HEK293T (cell line): ENCODE data around the gene SLFN13.

Experiments used
- ARNT ChIP-seq: fragments of 450-650 bp; IDR thresholded peaks from 2 replicates; pipeline ENCODE4 v1.6.1; 2017; ENCODE audit warnings: mild to moderate bottlenecking
- BHLHE40 ChIP-seq: fragments of 450-650 bp; IDR thresholded peaks from 2 replicates; pipeline ENCODE4 v1.6.1; 2016; ENCODE audit warnings: mild to moderate bottlenecking, moderate library complexity, borderline replicate concordance
- ELF4 ChIP-seq: fragments of 450-650 bp; IDR thresholded peaks from 2 replicates; pipeline ENCODE4 v1.6.1; 2017; ENCODE audit warnings: antibody characterized with exemption
- FOXA1 ChIP-seq: fragments of 450-650 bp; IDR thresholded peaks from 2 replicates; pipeline ENCODE4 v1.6.1; 2016; ENCODE audit warnings: mild to moderate bottlenecking
- FOXK2 ChIP-seq: fragments of 450-650 bp; IDR thresholded peaks from 2 replicates; pipeline ENCODE4 v1.6.1; 2016; ENCODE audit warnings: mild to moderate bottlenecking
- FOXM1 ChIP-seq: fragments of 450-650 bp; IDR thresholded peaks from 2 replicates; pipeline ENCODE4 v1.6.1; 2017; ENCODE audit warnings: mild to moderate bottlenecking, borderline replicate concordance
- NFRKB ChIP-seq: fragments of 450-650 bp; IDR thresholded peaks from 2 replicates; pipeline ENCODE4 v1.6.1; 2016; ENCODE audit warnings: mild to moderate bottlenecking, moderate library complexity

- TF ChIP-seq FOXM1 = no peak
- TF ChIP-seq NFRKB = no peak
- no peak for TF ChIP-seq FOXK2
- no peak for TF ChIP-seq BHLHE40
- no peak for TF ChIP-seq FOXA1
- no peak for TF ChIP-seq ELF4
- no peak for TF ChIP-seq ARNT
Observed at GRCh38 chr17:35447499-35447898, 1.1 kb downstream of the SLFN13 start.
